HEK293 (cell line): ENCODE data around the gene DNHD1.

ENCODE experiments used
- CTCF ChIA-PET: fragments of 350-600 bp; formaldehyde crosslinking; extraction: SDS; loops from one replicate; lab custom pipeline; 2021; ENCODE audit warnings: antibody characterized with exemption; lab: Yijun Ruan, JAX
- POLR2A ChIA-PET: fragments of 300-600 bp; formaldehyde crosslinking; extraction: SDS; loops from one replicate; lab custom pipeline; 2020; ENCODE audit warnings: antibody characterized with exemption, inconsistent platforms; lab: Yijun Ruan, JAX
- H3K27ac ChIP-seq: fragments of 200-500 bp; sonication (Bioruptor generic); 2 replicates; pipeline ENCODE4 v1.5.1; 2014; ENCODE audit warnings: low read depth, low read length, control low read depth, inconsistent platforms; ENCODE audit errors: extremely low read depth
- H3K36me3 ChIP-seq, 2 experiments: fragments of 200-500 bp in 1 of 2; sonication (Bioruptor generic) in 1 of 2; 1 replicate in 1 of 2; 2 replicates in 1 of 2; pipeline ENCODE4 v1.5.1; 2014 to 2017; ENCODE audit warnings: inconsistent platforms in 2 of 2, low read length in 2 of 2; ENCODE audit not compliant: control insufficient read depth in 2 of 2, insufficient read depth in 1 of 2
- H3K4me1 ChIP-seq: fragments of 200-500 bp; sonication (Bioruptor generic); 2 replicates; pipeline ENCODE4 v1.5.1; 2014; ENCODE audit warnings: mild to moderate bottlenecking, low read length, inconsistent platforms; ENCODE audit not compliant: control insufficient read depth, insufficient read depth
- H3K4me3 ChIP-seq: 2 replicates; pipeline ENCODE4 v1.5.1; 2011; ENCODE audit warnings: low read depth, mild to moderate bottlenecking, control low read depth, low read length, moderate library complexity
- H3K9me3 ChIP-seq: fragments of 200-500 bp; sonication (Bioruptor generic); 2 replicates; pipeline ENCODE4 v1.5.1; 2014; ENCODE audit warnings: low read depth, low read length, inconsistent platforms; ENCODE audit not compliant: control insufficient read depth, insufficient read depth
- HOXD13 ChIP-seq: sonication (generic); formaldehyde crosslinking; IDR thresholded peaks from 2 replicates; pipeline ENCODE4 v1.8.0; 2022; ENCODE audit warnings: missing genetic modification reagents, borderline replicate concordance
- REPIN1 ChIP-seq: fragments of 450-650 bp; formaldehyde crosslinking; IDR thresholded peaks from 2 replicates; pipeline ENCODE4 v1.5.1; 2017; ENCODE audit warnings: missing biosample characterization, missing genetic modification characterization, low read depth
- SP2 ChIP-seq: fragments of 450-650 bp; formaldehyde crosslinking; IDR thresholded peaks from 2 replicates; pipeline ENCODE4 v1.5.1; 2016; ENCODE audit warnings: missing biosample characterization, missing genetic modification characterization
- SP7 ChIP-seq: fragments of 450-650 bp; formaldehyde crosslinking; IDR thresholded peaks from 2 replicates; pipeline ENCODE4 v1.5.1; 2016; ENCODE audit warnings: missing biosample characterization, missing genetic modification characterization
- ZBTB17 ChIP-seq: fragments of 450-650 bp; formaldehyde crosslinking; IDR thresholded peaks from 2 replicates; pipeline ENCODE4 v1.5.1; 2016; ENCODE audit warnings: missing biosample characterization, missing genetic modification characterization
- ZNF132 ChIP-seq: fragments of 450-650 bp; formaldehyde crosslinking; IDR thresholded peaks from 2 replicates; pipeline ENCODE4 v1.5.1; 2017; ENCODE audit warnings: missing biosample characterization, missing genetic modification characterization, borderline replicate concordance
- ZNF155 ChIP-seq: fragments of 450-650 bp; formaldehyde crosslinking; IDR thresholded peaks from 2 replicates; pipeline ENCODE4 v1.5.1; 2016; ENCODE audit warnings: missing biosample characterization, missing genetic modification characterization
- ZNF174 ChIP-seq: fragments of 450-650 bp; formaldehyde crosslinking; IDR thresholded peaks from 2 replicates; pipeline ENCODE4 v1.5.0; 2017; ENCODE audit warnings: missing biosample characterization, mild to moderate bottlenecking, missing genetic modification characterization
- ZNF202 ChIP-seq: fragments of 450-650 bp; formaldehyde crosslinking; IDR thresholded peaks from 2 replicates; pipeline ENCODE4 v1.5.1; 2016; ENCODE audit warnings: missing biosample characterization, missing genetic modification characterization, borderline replicate concordance
- ZNF266 ChIP-seq: fragments of 450-650 bp; formaldehyde crosslinking; IDR thresholded peaks from 2 replicates; pipeline ENCODE4 v1.5.1; 2016; ENCODE audit warnings: missing biosample characterization, missing genetic modification characterization, low read depth
- ZNF391 ChIP-seq: fragments of 450-650 bp; formaldehyde crosslinking; IDR thresholded peaks from 2 replicates; pipeline ENCODE4 v1.5.1; 2016; ENCODE audit warnings: low read depth, missing biosample characterization, missing genetic modification characterization, borderline replicate concordance
- ZNF394 ChIP-seq: fragments of 450-650 bp; formaldehyde crosslinking; IDR thresholded peaks from 2 replicates; pipeline ENCODE4 v1.5.1; 2016; ENCODE audit warnings: missing biosample characterization, missing genetic modification characterization, mild to moderate bottlenecking, moderate library complexity, borderline replicate concordance
- ZNF404 ChIP-seq: fragments of 450-650 bp; formaldehyde crosslinking; IDR thresholded peaks from 2 replicates; pipeline ENCODE4 v1.5.1; 2017; ENCODE audit warnings: missing biosample characterization, missing genetic modification characterization
- ZNF433 ChIP-seq: fragments of 450-650 bp; formaldehyde crosslinking; IDR thresholded peaks from 2 replicates; pipeline ENCODE4 v1.5.1; 2016; ENCODE audit warnings: missing biosample characterization, missing genetic modification characterization, low read depth
- ZNF544 ChIP-seq: fragments of 450-650 bp; formaldehyde crosslinking; IDR thresholded peaks from 2 replicates; pipeline ENCODE4 v1.5.0; 2017; ENCODE audit warnings: missing biosample characterization, missing genetic modification characterization
- ZNF585B ChIP-seq: fragments of 450-650 bp; formaldehyde crosslinking; IDR thresholded peaks from 2 replicates; pipeline ENCODE4 v1.5.1; 2016; ENCODE audit warnings: missing biosample characterization, missing genetic modification characterization
- ZNF623 ChIP-seq: fragments of 450-650 bp; formaldehyde crosslinking; IDR thresholded peaks from 2 replicates; pipeline ENCODE4 v1.5.1; 2016; ENCODE audit warnings: missing biosample characterization, missing genetic modification characterization
- ZNF626 ChIP-seq: fragments of 450-650 bp; sonication (Bioruptor Pico); formaldehyde crosslinking; IDR thresholded peaks from 2 replicates; pipeline ENCODE4 v1.5.1; 2018; ENCODE audit warnings: missing biosample characterization, missing genetic modification characterization, inconsistent platforms
- ZNF654 ChIP-seq: fragments of 450-650 bp; formaldehyde crosslinking; IDR thresholded peaks from 2 replicates; pipeline ENCODE4 v1.5.1; 2016; ENCODE audit warnings: low read depth, missing biosample characterization, missing genetic modification characterization
- ZNF664 ChIP-seq: fragments of 450-650 bp; formaldehyde crosslinking; IDR thresholded peaks from 2 replicates; pipeline ENCODE4 v1.5.1; 2016; ENCODE audit warnings: missing biosample characterization, missing genetic modification characterization
- ZNF791 ChIP-seq: fragments of 450-650 bp; formaldehyde crosslinking; IDR thresholded peaks from 2 replicates; pipeline ENCODE4 v1.5.1; 2016; ENCODE audit warnings: missing biosample characterization, missing genetic modification characterization
- ZSCAN23 ChIP-seq: fragments of 450-650 bp; formaldehyde crosslinking; IDR thresholded peaks from 2 replicates; pipeline ENCODE4 v1.5.1; 2016; ENCODE audit warnings: missing biosample characterization, missing genetic modification characterization

Gene DNHD1

GRCh38 chr11:6497069-6497839 is at the start of gene DNHD1:
Gene DNHD1, plus strand, starts transcription at chr11:6497280. Its CDS starts 936 bp downstream, at chr11:6498216.
- CTCF ChIA-PET: interaction anchor here (1.9 to 2.2 kb wide), 2 partner anchors 10 to 118 kb away, joined by 8 to 10 read pairs; no protein-coding TSS in a partner anchor
- TF ChIP-seq ZNF266 (no peak), SP2 (tag by site-specific recombination) (no peak), ZNF433 (no peak), ZNF155 (tag by site-specific recombination) (no peak), ZNF791 (tag by site-specific recombination) (no peak)
- no peak within 1 kb of the TSS for H3K4me3 ChIP-seq
- POLR2A ChIA-PET: interaction anchor here (1.0 kb wide), 1 partner anchor 16 kb away, joined by 3 read pairs; the partner anchor contains the start of genes ARFIP2 and TIMM10B
- no peak within 1 kb of the TSS for H3K27ac ChIP-seq
- H3K4me1 ChIP-seq: no peaks in the 10 kb centered on the region
- H3K9me3 ChIP-seq: no peaks in the 10 kb centered on the region
- peaks cover 0 to 41% of the 10 kb centered on the region in 2 experiments; a peak in 1 of 3 replicates for H3K36me3 ChIP-seq

DNA sequence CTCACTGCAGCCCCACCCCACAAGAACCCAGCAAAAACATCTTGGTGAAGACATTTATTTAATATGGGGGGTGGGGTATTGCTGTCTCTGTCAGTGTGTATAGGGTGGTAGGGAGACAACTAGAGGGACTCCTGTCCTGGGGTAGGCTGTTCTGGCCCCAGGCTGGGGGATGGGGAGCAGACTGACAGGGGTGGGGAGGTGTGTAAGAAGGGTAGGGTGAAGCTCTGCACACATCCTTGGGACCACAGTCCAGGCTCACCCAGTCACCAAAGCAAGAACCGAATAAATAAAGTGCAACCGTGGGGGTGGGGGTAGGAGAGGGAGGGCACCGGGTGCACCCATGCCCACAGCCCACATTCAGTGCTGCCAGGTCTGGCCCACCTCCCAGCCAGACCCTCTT is 48.5 kb upstream of the DNHD1 start:
- POLR2A ChIA-PET: no interaction called here
- no peak overlapping the region for H3K4me3 ChIP-seq
- H3K36me3 ChIP-seq: peaks cover 0 to 58% of the 10 kb centered on the region in 2 experiments; a peak in 1 of 3 replicates
- CTCF ChIA-PET: interaction anchor here (0.5 to 1.1 kb wide), 3 partner anchors 9 to 96 kb away, joined by 3 to 4 read pairs (median 4); no protein-coding TSS in a partner anchor
- H3K27ac ChIP-seq: no peak overlapping the region
- no peak for TF ChIP-seq ZNF626 (tag by site-specific recombination)
- TF ChIP-seq ZNF174 (tag by site-specific recombination): no peak
- no peak for TF ChIP-seq SP7 (tag by site-specific recombination)
- TF ChIP-seq ZNF404 (tag by site-specific recombination): no peak
- TF ChIP-seq ZNF585B: no peak
- TF ChIP-seq REPIN1 (tag by site-specific recombination): no peak
- TF ChIP-seq ZNF132: no peak
- TF ChIP-seq HOXD13: no peak
- no peak for TF ChIP-seq ZNF654 (tag by site-specific recombination)
- TF ChIP-seq, all 188 proteins: peak for 0
- Histone ChIP-seq H3K9me3 (no peaks in the 10 kb centered on the region), H3K4me1 (no peaks in the 10 kb centered on the region)

DNA sequence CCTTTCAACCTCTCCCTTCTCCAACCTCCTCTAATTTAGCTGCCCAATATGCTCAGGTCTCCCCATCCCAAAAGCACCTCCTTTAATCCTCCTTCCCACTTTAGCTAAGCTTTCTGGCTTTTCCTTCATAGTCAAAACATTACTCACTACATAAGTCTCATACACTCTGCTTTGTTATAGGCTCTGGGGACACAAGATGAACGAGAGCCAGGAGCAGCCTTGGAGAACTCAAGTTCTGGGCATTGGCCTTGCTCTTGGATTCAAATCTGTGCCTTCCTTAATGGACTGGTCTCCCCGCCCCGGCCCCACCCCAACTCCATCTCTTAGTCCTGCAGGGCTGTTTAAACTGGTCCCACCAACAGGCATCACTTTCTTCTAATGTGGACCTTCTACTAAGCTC is 44.9 kb upstream of the DNHD1 start:
- Histone ChIP-seq H3K4me1 (no peaks in the 10 kb centered on the region), H3K36me3 (peaks cover 6 to 91% of the 10 kb centered on the region in 2 experiments; a peak in 1 of 3 replicates), H3K4me3 (no peak overlapping the region), H3K9me3 (no peaks in the 10 kb centered on the region), H3K27ac (no peak overlapping the region)
- CTCF ChIA-PET: interaction anchor here (1.0 to 2.0 kb wide), 5 partner anchors 9 to 254 kb away, joined by 3 to 9 read pairs (median 4); no protein-coding TSS in a partner anchor
- POLR2A ChIA-PET: no interaction called here
- no peak for TF ChIP-seq ZNF664 (tag by site-specific recombination)
- no peak for TF ChIP-seq ZBTB17
- TF ChIP-seq ZNF394 (tag by site-specific recombination): no peak
- no peak for TF ChIP-seq ZNF623 (tag by site-specific recombination)
- TF ChIP-seq ZNF202 (tag by site-specific recombination): no peak
- TF ChIP-seq ZSCAN23 (tag by site-specific recombination): no peak
- TF ChIP-seq ZNF544 (tag by site-specific recombination): no peak
- no peak for TF ChIP-seq ZNF391 (tag by site-specific recombination)
- TF ChIP-seq, all 188 proteins: peak for 0
